ENCODE results near the gene GRID1.

The GRID1 gene

DNA sequence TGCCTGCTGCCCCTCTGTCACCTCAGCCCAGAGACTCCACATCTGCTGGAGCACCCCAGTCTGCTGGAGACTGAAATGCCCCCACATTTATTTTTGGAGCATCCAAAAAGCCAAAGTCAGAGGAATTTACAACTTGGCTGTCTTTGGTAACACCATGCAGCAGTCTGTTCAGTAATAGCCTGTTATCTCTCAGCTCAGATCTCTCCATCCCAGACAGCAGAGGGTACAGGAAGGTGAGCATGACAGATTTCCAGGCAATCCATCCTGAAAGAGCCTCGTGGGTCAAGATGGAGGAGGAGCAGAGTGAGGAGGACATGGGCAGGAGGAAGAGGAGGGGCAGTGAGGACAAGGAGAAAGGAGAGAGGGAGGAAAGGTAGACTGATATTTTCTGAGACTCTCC is 55.9 kb downstream of the GRID1 start:
- in situ Hi-C loops (cut with MboI; ENCODE audit: low pct_unique_long_range_greater_than_20kb, low sequenced_read_pairs): no loop called here
- DNase-seq: no peak

DNA sequence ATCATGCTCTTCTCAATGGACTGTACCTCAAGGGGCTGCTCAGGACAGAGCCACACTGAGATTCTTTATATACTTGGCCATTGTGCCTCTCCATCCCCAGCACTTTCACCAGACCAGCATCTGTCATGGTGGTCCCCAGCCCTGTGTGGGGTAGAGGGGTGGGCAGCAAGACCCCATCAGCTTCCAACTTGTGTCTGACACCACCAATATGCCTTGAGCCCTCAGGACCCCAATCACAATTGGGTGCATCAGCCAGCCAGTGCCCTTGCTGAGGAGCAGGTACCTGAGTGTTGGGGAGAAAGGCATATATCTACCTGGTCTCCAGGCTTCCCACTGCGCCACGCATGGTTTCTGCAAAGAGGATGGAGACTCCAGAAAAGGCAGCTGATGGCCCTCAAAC is 56.3 kb downstream of the GRID1 start:
- in situ Hi-C loops (cut with MboI; ENCODE audit: low pct_unique_long_range_greater_than_20kb, low sequenced_read_pairs): no loop called here
- no peak for DNase-seq

DNA sequence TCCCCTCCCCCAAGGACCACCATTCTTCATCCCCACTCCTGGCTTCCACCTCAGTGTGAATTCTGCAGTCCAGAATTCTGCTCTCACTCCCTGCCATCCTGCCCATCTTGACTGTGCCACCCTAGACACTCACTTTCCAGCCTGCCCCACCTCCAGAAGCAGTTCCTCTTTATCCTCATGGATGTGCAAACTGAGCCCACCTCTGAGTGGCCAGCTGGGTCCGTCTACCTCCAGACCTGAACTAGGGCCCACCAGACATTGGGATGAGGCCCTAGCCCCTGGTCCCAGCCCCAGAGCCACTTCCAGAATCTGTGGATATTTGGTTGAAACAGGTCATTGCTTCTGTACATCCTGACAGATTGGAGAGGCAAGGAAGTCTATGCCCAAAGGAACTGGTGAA is 58.5 kb downstream of the GRID1 start:
- in situ Hi-C loops (cut with MboI; ENCODE audit: low pct_unique_long_range_greater_than_20kb, low sequenced_read_pairs): no loop called here
- DNase-seq: no peak

DNA sequence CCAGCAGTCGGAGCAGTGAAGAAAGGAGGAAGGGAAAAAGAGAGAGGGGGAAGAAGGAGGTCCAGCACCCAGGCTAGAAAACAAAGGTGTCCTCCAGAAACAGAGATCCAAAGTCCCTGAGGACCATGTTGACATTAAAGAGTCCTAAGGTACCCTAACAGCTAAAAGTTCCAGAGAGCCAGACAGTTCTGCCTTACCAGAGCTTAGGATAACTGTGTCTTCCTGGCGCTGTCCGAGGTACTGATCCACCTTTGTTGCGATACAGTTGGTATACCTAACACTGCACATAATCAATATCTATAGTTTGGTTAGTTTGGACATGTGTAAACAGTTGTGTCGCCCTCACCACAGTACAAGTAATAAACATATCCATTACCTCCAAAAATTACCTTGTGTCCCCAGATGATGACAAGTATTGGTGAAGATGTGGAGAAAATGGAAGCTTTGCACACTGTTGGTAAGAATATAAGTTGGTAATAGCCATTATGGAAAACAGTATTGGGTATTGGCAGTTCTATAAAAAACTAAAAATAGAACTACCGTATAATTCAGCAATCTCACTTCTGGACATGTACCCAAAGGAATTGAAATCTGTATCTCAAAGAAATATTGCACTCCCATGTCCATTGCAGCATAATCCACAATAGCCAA is 59.8 kb downstream of the GRID1 start:
- in situ Hi-C loops (cut with MboI; ENCODE audit: low pct_unique_long_range_greater_than_20kb, low sequenced_read_pairs): no loop called here
- peak; percentile 22 for DNase-seq

DNA sequence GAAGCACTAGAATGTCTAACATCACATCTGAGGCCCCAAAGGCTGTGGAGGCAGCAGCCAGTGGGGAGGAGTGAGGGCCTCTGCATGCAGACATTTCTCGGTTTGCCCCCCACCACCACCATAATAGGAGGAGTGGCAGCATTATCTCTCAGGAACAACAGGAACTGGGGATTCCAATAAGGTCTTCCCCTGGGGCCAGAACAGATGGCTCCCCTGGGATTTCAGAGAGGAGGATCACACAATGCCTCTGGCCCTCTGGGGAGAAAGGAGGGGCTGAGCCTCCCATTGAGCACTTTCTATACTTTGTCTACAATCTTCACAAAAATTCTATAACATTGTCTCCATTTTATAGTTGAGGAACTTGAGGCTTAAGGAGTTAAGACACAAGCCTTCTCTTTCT is 61.1 kb downstream of the GRID1 start:
- DNase-seq: no peak
- in situ Hi-C loops (cut with MboI; ENCODE audit: low pct_unique_long_range_greater_than_20kb, low sequenced_read_pairs): no loop called here

DNA sequence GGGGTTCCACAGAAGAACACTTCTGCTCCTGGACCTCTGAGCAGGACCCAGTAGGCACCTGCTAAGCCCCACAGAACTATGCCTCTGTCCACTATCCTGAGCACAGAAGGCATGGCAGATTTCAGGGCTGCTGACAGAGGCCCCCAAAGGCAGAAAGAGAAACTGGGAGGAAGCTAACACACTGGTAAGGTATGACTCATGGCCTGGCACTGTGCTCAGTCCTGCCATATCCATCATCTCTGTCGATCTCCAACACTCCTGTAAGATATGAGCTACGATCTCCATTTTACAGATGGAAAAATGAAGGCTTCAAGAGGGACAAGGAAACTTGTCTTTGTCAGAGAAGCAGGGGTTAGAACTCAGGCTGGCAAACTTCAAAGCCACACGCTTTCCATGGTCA is 62.2 kb downstream of the GRID1 start:
- DNase-seq: no peak
- in situ Hi-C loops (cut with MboI; ENCODE audit: low pct_unique_long_range_greater_than_20kb, low sequenced_read_pairs): no loop called here

DNA sequence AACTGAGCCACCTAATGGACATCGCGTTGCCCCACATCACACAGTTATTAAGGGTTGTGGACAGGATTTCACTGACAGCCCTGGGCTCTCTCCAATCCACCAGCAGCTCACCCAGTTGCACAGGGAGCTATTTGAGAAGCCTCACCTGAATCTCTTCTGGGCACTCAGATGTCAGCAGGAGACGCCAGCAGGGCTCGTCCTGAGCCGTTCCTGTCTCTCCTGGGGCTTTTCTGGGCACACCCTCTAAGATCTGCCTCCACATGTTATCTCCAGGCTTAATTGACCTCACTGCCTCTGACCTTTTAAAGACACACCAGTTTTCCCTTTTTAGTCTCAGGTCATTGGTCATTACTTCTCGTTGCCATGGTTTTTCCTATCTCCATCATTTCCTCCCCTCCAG is 63.0 kb downstream of the GRID1 start:
- in situ Hi-C loops (cut with MboI; ENCODE audit: low pct_unique_long_range_greater_than_20kb, low sequenced_read_pairs): no loop called here
- DNase-seq: no peak

DNA sequence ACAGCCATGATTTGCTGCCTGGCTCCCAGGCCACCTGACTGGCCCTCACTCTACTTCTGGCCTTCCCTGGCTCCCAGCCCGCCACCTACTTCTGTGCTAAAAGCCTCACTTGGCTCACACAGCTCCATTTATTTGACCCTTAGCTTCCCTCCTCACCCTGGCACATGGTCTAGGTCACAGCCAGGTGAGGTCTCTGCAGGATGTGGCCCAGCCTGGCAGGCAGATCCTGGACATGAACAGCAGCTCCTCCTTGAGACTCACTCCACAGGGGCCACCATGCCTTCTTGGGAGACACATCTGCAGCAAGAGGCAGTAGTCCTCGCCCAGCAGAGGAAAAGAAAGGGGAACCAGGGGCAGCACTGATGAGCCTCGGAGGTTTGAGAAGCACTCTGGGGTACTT is 64.6 kb downstream of the GRID1 start:
- in situ Hi-C loops (cut with MboI; ENCODE audit: low pct_unique_long_range_greater_than_20kb, low sequenced_read_pairs): no loop called here
- DNase-seq: no peak

DNA sequence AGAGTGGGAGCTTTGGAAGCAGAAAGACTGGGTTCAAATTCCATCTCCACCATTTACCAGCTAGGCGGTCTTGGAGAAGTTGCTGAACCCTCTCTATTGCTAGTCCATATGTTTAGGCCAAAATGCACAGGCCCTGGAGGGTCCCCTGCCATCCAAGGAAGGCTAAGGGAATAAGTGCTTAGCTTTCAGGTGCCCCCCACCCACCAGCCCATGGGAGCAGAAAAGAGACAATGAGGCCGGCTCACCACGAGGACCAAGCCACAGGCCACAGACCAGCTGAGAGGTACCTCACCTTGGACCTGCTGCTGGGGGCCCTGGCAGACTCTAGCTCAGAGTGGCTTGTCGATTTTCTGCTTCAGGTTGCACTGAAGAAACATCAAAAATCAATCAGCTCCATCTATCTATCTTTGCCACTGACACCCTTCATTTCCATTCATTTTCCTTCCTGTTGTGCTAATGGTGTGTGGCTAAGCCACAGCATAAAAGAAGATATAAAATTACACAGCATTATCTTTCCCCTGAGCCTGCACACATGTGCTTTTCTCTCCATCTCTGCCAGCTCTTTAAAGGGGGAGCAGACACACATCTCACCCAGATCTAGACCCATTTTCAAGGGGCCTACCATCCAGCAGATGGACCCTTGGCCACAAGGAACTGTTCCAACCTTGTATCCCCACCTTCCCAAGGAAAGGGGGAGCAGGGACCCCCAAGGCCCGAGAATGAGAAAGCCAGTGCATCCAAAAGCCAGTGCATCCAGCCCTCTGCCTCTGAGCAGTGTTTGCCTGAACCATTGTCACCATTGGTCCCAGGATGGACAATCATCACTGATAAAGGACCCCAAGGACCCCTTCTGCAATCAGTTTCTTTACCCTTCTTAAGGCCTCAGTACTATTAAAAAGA is 65.4 kb downstream of the GRID1 start:
- in situ Hi-C loops (cut with MboI; ENCODE audit: low pct_unique_long_range_greater_than_20kb, low sequenced_read_pairs): no loop called here
- no peak for DNase-seq

DNA sequence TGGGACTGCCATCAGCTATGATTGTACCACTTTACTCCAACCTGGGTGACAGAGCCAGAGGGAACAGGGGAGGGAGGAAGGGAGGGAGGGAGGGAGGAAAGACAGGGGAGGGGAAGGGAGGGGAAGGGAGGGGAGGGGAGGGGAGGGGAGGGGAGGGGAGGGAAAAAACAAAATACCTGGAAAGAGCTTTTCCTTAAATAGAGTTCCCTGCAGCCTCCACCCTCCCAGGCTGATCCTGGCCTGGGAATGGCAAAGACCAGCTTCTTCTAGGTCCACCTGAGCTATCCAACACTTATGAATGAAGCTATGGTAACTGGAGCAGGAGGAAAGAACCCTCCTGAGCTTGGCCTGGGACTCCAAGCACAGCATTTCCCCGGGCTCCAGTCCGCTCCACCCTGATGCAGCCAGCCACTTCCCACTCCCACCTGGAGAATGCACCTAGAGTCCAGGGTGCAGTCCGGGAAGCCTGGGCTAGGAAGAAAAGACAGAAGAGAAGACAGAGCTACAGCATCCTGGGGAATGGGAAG is 66.1 kb downstream of the GRID1 start:
- in situ Hi-C loops (cut with MboI; ENCODE audit: low pct_unique_long_range_greater_than_20kb, low sequenced_read_pairs): no loop called here
- no peak for DNase-seq

DNA sequence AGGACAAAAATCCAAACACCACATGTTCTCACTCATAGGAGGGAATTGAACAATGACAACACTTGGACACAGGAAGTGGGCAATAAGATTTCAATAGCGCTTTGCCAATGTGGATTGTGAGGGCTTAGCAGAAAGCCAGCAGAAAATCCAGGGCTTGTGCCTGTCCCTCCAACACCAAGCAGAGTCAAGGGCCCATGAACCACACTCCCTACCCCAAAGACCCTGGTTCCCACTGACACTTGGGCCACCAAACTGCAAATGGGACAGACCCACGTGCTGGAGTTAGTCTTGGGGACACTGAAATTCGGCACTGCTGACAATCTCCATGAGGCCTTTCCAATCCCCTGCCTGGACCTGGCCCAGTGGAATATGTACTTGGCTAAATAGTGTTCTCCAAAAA is 67.0 kb downstream of the GRID1 start:
- DNase-seq: no peak
- in situ Hi-C loops (cut with MboI; ENCODE audit: low pct_unique_long_range_greater_than_20kb, low sequenced_read_pairs): no loop called here

DNA sequence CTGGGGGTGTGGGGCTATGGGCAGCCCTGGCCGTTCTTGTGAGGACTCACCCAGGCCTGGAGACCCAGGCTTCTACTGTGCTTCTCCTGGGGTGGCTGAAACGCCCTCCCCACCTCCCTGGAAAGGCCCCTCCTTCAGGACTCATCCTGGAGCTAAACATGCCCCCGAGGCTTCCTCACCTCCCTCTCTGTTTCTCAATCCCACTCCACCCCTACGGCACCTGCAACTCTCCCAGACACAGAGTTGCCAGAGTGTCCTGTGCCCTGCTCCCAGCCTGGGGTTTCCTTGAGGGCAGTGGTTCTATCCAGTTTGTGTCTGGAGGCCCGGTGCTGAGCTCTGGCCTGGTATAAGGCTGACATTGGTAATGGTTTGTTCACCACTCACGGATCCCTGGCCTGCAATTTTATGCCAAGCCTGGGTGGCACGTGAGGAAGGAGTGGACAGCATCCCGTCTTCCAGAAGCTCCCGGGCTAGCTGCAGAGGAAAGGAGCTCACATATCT is 68.0 kb downstream of the GRID1 start:
- in situ Hi-C loops (cut with MboI; ENCODE audit: low pct_unique_long_range_greater_than_20kb, low sequenced_read_pairs): no loop called here
- DNase-seq: no peak

DNA sequence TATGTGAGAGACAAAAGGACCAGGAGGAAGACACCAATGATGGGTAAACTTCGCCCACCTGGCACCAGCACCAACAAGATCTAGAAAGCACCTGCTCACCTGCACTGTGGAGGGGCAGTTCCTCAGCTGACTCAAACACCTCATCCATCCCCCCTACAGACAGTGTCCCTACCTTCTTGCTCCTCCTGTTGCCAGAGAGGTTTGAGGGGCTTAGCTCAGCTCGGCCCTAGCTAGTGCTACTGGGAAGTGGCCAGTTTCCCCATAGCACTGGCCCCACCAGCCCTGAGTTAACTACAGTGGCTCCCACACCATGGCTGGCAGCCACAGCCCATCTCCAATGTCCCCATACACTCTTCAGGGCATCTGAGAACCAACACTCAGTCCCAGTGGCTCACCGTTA is 70.8 kb downstream of the GRID1 start:
- in situ Hi-C loops (cut with MboI; ENCODE audit: low pct_unique_long_range_greater_than_20kb, low sequenced_read_pairs): no loop called here
- no peak for DNase-seq

DNA sequence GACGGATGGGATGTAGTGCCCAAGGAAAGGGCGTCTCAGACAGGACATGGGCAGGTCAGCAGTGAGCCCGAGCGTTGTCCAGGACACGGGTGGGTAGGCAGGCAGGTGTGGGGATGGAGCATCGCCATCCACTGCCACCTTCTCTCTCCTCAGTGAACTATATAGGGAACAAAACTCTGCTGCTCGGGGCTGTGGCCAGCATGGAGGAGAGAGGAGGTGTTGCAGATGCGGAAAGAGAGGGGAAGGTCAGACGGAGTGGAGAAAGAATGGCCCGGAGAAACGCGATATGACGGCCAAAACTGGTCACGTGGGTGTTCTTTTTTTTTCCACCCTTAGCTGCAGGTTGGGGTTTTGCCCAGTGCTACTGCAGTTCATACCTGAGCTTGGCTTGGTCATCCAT is 71.2 kb downstream of the GRID1 start:
- no peak for DNase-seq
- in situ Hi-C loops (cut with MboI; ENCODE audit: low pct_unique_long_range_greater_than_20kb, low sequenced_read_pairs): no loop called here

DNA sequence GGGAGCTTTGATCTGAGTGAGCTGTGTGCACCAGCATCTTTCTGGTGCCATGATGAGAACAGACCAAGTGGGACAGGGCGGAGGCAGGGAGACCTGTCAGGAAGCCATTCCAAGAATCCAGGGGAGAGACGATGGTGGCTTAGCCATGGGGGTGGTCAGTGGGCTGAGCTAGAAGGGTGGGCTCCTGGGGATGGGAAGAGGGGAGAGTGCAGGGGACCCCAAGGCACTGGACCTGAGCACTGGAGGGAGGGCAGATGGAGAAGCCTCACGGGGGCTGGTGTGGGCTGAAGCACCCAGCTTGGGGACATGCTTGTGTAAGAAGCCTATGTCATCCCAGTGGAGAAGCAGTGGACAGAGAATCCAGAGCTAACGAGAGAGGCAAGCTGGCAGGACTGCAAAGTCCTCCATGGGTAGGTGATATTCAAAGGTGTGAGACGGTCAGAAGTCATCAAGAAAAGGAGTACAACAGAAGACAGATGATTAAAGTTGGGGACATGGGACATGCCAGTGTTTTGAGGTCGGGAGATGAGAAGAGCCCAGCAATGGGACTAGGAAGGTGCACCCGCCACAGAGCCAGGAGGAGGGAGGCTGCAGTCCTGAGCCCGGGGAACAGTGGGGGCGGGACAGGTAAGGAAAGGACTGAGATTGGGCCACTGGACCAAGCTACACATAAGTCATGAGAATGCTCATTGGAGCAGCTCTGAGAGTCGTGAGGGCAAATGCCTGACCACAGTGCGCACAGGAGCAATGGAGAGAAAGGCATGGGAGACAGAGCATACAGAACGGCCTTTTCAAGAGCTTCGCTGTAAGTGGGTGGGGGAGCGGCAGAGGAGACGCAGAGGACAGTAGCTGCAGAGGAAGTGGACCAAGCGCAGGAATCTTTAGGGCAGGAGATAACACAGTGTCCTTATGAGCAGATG is 72.0 kb downstream of the GRID1 start:
- in situ Hi-C loops (cut with MboI; ENCODE audit: low pct_unique_long_range_greater_than_20kb, low sequenced_read_pairs): no loop called here
- DNase-seq: no peak

DNA sequence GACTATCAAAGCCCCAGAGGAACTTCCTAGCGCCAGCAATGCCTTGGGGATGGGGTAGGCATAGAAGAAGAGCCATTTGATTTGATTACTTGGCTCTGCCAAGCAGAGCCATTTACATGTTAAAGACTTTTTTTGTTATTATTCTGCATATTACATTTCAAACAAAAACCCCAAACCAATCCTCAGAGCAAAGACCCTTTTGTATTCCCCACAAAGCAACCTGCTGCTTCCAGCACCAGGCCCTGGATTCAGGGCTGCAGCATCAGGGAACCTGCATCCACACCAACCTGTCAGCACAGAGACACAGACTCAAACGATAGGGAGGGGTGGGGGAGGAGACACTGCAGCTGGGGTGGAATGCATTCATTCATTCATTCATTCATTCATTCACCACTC is 73.2 kb downstream of the GRID1 start:
- in situ Hi-C loops (cut with MboI; ENCODE audit: low pct_unique_long_range_greater_than_20kb, low sequenced_read_pairs): no loop called here

DNA sequence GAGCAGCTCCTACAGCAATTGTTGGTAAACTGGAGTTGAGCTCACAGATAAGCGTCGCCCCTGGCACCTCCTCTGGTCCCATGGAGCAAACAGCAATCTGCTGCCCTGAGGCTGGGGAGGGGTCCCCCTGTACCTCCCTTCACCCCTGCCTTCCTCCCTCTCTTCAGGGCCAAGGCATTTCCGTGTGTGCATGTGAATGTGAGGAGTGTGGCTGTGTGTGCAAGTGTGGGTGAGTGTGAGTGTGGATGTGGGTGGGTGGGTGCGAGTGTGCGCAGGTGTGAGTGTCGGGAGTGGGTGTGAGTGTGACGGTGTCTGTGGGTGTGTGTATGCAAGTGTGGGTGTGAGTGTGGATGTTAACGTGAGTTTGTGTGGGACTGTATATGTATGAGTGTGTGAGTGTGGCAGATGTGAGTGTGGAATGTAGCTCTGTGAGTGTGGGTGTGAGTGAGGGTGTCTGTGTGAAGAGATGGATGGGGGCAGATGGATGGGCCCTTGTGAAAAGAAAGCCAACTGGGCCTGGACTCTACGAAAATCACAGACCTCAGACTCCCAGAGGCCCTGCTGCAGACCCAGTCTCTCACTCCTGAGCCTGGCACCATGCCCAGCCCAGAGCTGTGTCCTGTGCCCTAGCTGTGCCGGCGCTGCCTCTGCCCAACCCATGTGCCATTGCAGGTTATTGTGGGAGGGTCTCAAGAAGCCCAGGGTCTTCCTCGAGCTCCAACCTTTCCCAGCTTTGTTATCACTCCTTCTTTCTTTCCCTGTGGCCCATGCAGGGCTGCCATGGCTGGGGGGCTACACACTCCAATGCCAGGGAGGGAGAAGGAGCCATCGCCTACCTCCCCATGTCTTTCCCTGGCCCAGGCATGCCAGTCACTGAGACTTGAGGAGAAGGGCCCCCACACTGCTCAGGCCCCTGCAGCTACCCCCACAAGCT is 73.9 kb downstream of the GRID1 start:
- DNase-seq: no peak
- in situ Hi-C loops (cut with MboI; ENCODE audit: low pct_unique_long_range_greater_than_20kb, low sequenced_read_pairs): no loop called here

More for the DNA sequence above, 73.2 kb downstream of the GRID1 start:
- DNase-seq: no peak

DNA sequence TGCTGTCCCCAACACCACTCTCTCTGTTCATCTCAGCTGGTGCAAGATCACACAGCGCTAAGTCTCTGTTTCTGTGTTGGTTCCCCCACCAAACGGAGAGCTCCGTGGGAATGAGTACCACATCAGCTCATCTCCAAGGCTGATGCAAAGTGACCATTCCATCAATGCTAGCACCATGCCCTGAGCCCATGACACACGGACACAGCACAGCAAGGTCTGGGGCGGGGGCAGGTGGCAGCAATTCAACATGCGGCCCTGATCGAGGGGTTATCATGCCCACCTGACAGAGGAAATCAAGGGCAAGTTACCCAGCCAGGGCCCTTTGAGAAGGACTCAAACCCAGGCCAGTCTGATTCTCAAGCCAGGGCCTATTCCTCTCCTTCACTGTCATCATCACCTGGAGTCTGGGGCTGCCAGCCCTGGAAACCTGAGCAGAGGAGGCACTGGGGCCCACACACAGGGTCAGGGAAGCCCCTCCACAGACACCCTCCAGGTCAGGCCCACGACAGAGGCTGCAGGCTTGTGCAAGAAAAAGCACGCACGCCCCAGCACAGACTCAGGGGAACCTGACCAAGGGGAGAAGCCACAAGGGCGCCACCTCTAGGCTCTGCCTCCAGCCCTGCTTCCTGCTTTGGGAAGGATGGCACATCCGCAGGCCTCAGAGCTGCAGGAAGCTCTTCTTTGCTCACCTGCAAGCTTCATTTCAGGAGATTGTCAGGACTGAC is 74.8 kb downstream of the GRID1 start:
- DNase-seq: no peak
- in situ Hi-C loops (cut with MboI; ENCODE audit: low pct_unique_long_range_greater_than_20kb, low sequenced_read_pairs): no loop called here
